ENCODE results near the gene HES3.

HES3 gene

DNA sequence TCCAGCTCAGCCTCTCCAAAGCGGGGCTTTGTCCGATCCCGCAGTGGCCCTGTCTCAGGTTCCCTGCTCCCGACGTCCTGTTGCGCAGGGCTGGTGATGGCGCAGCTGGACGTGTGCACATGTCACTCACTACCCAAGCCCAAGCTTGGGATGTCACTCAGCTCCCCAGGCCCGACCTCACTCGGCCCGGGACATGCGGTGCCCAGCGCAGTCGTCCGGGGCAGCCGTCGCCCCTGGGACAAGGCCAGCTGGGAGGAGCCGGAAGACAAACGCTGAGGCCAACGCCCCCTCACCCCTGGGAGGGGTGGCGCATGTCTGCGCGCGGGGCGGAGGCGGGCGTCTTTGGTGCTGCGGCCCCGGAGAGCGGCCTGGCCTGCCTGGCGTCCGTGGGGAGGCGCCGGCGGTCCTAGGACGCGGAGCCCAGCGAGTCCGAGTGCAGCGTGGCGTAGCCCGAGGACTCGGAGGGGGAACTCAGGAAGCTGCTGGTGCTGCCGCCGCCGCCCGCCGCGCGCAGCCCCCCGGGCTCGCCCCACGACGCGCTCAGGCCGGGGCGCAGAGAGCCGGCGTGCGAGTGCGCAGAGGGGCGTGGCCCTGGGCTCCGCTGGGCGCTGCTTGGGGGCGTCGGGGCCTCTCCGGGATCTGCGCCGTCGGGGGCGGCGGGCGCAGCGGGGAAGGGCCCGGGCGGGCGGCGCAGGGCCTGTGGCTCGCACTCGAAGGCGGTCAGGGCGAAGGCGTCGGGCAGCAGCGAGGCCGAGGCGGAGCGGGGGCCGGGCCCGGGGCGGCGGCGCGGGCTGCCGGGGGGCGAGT lies 5.2 kb downstream of the HES3 start:
- H3K27me3 Mint-ChIP-seq = peaks cover 35% of the 10 kb centered on the region
- peaks cover 16% of the 10 kb centered on the region for H3K4me1 Mint-ChIP-seq (ENCODE audit: low read depth)
- no peak overlapping the region for H3K4me3 Mint-ChIP-seq
- H3K27ac Mint-ChIP-seq = no peak overlapping the region
- no peaks in the 10 kb centered on the region for H3K9me3 Mint-ChIP-seq
- H3K36me3 Mint-ChIP-seq (ENCODE audit: low read depth) = no peaks in the 10 kb centered on the region

DNA sequence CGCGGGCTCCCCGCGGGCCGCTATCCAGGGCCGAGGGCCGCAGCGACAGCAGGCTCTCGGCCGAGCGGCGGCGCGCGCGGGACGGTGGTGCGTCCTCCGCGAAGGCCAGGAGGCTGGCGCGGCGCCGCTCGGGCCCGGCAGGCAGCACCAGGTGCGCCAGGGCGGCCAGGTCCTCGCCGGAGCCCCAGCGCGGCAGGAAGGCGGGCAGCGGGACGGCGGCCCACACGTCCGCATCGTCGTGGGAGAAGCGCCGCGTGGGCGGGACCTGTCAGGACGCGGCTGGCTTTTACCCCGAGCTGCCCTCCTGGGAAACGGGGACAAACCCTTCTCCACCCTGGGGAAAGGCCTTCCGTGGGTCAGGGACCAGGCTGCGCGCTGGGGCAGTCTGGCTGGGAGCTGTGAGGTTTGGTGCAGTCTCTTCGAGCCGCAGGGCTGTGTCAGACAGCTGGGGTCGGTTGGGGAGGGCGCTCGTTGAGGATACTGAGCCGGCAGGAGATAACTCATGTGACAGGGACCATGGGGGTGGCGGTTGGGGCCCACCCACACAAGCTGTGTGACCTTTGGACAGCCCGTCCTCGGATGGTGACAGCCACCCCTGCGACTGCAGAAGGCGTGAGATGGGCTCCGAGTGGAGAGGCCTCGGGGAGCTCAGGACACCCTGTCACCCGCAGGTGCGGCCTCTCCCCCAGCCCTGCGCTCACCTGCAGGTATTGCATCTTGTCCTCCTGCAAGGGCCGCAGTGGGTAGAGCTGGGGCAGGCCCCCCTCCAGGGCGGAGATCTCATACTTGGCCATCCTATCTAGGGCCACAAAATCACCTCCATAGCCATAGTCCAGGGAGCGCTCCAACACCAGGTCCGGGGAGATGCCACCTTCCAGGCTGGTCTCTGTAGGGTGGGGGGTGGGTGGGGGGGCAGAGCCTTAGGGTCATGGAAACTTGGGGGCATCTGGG lies 6.0 kb downstream of the HES3 start:
- H3K36me3 Mint-ChIP-seq (ENCODE audit: low read depth) = no peaks in the 10 kb centered on the region
- peaks cover 16% of the 10 kb centered on the region for H3K4me1 Mint-ChIP-seq (ENCODE audit: low read depth)
- H3K4me3 Mint-ChIP-seq = no peak overlapping the region
- no peaks in the 10 kb centered on the region for H3K9me3 Mint-ChIP-seq
- H3K27ac Mint-ChIP-seq = peak overlapping the region; percentile 40
- H3K27me3 Mint-ChIP-seq = peaks cover 30% of the 10 kb centered on the region

DNA sequence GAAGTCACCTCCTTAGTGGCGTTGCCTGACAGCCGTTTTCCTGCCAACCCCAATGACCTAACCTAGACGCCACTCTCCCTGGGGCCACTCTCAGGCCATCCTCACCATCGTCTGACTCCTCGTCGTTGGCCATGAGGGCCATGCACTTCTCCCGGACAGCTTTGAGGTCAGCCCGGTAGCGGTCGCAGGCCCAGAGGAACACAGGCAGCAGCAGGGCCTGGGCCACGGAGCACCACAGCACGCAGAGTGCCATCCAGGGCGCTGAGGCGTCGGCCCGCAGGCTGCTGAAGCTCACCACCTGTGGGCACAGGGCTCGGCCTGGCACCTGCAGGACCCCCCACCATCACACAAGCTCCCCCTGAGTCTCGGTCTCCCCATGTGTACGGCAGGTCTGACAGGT lies 7.3 kb downstream of the HES3 start:
- Mint-ChIP-seq H3K9me3 (no peaks in the 10 kb centered on the region), H3K4me3 (no peak overlapping the region), H3K27ac (no peak overlapping the region), H3K36me3 (ENCODE audit: low read depth) (no peaks in the 10 kb centered on the region), H3K4me1 (ENCODE audit: low read depth) (peaks cover 12% of the 10 kb centered on the region), H3K27me3 (peaks cover 29% of the 10 kb centered on the region)

DNA sequence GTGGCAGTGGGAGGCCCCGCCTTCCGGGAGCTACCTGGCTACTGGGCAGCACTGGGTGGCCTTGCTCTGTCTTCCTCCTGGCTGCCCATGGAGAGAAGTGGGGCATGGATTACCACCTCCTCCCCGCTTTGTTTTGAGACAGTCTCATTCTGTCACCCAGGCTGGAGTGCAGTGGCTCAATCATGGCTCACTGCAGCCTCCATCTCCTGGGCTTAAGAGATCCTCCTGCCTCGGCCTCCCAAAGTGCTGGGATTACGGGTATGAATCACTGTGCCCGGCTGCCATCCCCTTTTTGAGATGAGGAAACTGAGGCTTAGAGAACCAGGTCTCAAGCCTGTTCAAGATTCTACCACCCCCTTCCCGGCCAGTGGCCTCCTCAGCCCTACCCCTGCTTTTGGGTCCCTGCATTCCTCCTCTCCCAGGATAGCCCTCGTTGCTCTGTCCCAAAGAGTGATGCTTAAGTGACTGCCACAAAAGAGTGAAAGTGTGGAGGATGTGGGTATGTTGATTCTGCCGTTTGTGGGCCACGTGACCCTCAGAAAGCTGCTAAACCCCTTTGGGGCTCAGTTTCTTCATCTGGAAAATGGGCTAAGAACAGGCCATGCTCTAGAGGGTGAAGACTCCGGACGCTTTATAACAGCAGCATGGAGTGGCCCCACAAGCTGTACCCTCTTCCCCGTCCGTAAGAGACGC lies 7.8 kb downstream of the HES3 start:
- Mint-ChIP-seq H3K27me3 (peaks cover 24% of the 10 kb centered on the region), H3K4me1 (ENCODE audit: low read depth) (peaks cover 6% of the 10 kb centered on the region), H3K36me3 (ENCODE audit: low read depth) (no peaks in the 10 kb centered on the region), H3K9me3 (no peaks in the 10 kb centered on the region), H3K27ac (no peak overlapping the region), H3K4me3 (no peak overlapping the region)

DNA sequence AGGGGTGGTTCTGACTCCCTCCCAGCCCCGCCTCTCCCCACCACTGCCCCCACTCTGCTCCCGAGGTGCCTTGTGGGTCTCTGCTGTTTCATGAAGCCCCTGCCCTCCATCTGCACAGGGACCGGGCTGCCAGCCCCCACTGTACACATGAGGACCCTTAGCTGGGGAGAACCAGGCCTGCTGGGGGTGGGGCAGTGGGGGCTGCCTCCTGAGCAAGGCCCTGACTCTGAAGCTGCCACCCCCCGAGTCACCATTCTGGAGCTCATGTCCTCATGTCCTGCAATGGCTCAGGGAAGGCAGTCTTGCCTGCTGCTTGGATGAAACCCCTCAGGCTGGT lies 8.4 kb downstream of the HES3 start:
- Mint-ChIP-seq H3K27ac (no peak overlapping the region), H3K27me3 (peaks cover 19% of the 10 kb centered on the region), H3K36me3 (ENCODE audit: low read depth) (no peaks in the 10 kb centered on the region), H3K4me1 (ENCODE audit: low read depth) (peaks cover 4% of the 10 kb centered on the region), H3K4me3 (no peak overlapping the region), H3K9me3 (no peaks in the 10 kb centered on the region)

DNA sequence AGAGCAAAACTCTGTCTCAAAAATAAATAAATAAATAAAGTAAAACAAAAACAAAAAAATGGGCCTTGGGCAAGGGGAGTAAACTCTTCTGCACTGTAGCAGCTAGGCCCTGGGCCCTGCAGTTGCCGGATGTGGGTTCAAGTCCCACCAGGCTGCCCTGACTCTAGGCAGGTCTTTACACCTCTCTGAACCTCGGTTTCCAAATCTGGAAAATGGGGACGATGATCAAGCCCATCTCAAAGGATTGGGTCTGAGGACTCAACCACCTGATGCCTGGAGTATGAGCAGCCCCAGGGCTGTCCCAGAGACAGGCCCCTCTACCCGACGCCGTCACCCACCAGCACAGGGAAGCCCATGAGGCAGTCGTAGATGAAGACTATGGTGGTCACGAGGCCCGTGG lies 9.4 kb downstream of the HES3 start:
- Mint-ChIP-seq H3K36me3 (ENCODE audit: low read depth) (no peaks in the 10 kb centered on the region), H3K4me1 (ENCODE audit: low read depth) (peaks cover 2% of the 10 kb centered on the region), H3K4me3 (no peak overlapping the region), H3K27me3 (peaks cover 14% of the 10 kb centered on the region), H3K9me3 (no peaks in the 10 kb centered on the region), H3K27ac (no peak overlapping the region)

DNA sequence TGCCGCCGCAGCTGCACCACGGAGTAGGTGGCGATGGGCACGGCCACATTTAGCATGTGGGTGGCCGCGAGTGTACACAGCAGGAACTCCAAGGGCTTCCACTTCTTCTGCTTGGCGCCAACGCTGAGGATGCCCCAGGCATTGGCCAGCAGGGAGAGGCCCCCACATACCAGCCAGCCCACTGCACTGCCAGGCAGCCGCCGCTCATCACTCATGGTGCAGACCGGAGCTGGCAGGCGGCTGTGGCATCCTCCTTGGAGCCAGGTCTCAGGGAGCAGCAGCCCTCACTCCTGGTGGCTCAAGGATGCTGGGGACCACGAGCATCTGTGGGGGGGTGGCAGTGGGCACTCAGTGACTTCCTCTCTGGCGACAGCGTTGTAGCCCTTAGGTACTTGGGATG lies 10.7 kb downstream of the HES3 start:
- peaks cover 7% of the 10 kb centered on the region for H3K4me1 Mint-ChIP-seq (ENCODE audit: low read depth)
- no peak overlapping the region for H3K4me3 Mint-ChIP-seq
- H3K27ac Mint-ChIP-seq = no peak overlapping the region
- peaks cover 19% of the 10 kb centered on the region for H3K27me3 Mint-ChIP-seq
- H3K36me3 Mint-ChIP-seq (ENCODE audit: low read depth) = no peaks in the 10 kb centered on the region
- no peaks in the 10 kb centered on the region for H3K9me3 Mint-ChIP-seq

DNA sequence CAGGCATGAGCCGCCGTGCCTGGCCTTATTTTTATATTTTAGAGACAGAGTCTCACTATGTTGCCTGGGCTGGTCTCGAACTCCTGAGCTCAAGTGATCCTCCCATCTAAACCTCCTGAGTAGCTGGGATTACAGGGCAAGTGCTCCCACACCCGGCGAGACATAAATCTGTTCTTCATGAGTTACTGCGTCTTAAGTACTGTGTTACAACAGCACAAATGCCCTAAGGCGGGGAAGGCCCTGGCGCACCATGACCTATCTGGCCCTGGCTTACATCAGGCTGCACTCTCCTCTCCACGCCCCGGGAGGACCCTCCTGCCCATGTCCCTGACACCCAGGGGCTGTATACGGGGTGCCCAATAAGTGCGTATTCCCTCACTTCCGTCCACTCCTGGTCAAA lies 12.7 kb downstream of the HES3 start:
- no peak overlapping the region for H3K27ac Mint-ChIP-seq
- peaks cover 8% of the 10 kb centered on the region for H3K27me3 Mint-ChIP-seq
- peaks cover 8% of the 10 kb centered on the region for H3K4me1 Mint-ChIP-seq (ENCODE audit: low read depth)

DNA sequence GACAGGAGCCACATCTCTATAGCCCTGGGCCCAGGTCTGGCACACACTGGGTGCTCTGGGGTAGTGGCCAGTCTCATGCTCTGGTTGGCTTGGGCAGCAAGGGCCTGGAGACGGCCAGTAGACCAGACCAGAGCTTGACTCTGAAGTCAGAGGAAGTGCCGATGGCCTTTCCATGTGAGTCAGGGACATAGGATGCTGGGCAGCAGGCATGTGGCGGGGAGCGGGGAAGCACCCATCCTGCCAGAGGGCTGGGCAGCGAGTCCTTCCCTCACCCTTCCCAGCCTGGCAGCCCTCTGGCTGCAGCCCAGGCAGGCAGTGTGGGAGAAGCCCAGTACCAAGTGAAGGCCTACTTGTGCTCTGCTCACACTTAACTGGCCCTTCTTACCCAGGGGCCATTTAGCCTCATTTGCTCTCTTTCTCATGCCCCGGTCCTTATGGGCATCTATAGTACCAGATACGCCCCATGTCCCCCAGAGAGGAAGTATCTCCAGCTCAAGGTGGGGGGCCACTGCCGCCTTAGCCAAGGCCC lies 13.6 kb downstream of the HES3 start:
- Mint-ChIP-seq H3K36me3 (ENCODE audit: low read depth) (no peaks in the 10 kb centered on the region), H3K27me3 (peaks cover 13% of the 10 kb centered on the region), H3K9me3 (no peaks in the 10 kb centered on the region), H3K27ac (no peak overlapping the region), H3K4me1 (ENCODE audit: low read depth) (peaks cover 11% of the 10 kb centered on the region), H3K4me3 (no peak overlapping the region)

More for the DNA sequence above, 12.7 kb downstream of the HES3 start:
- H3K36me3 Mint-ChIP-seq (ENCODE audit: low read depth) = no peaks in the 10 kb centered on the region
- no peak overlapping the region for H3K4me3 Mint-ChIP-seq
- no peaks in the 10 kb centered on the region for H3K9me3 Mint-ChIP-seq

DNA sequence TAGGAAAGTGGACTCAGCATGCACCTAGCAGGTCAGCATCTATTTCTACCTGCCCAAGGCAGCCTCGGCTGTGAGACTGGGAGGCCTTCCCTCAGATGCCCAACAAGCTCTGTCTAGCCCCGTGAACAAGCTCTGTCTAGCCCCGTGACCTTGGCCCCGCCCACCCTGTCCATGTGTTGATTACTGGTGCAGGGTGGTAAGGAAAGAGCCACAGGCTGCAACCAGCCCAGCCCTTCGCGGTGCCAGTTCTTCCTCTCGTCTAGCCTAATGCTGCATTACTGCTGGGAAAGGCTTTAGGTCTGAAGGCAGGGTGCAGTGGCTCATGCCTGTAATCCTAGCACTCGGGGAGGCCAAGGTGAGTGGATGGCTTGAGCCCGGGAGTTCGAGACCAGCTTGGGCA lies 14.7 kb downstream of the HES3 start:
- Mint-ChIP-seq H3K36me3 (ENCODE audit: low read depth) (no peaks in the 10 kb centered on the region), H3K27me3 (peaks cover 13% of the 10 kb centered on the region), H3K9me3 (no peaks in the 10 kb centered on the region), H3K4me3 (no peak overlapping the region), H3K27ac (no peak overlapping the region), H3K4me1 (ENCODE audit: low read depth) (peaks cover 11% of the 10 kb centered on the region)

DNA sequence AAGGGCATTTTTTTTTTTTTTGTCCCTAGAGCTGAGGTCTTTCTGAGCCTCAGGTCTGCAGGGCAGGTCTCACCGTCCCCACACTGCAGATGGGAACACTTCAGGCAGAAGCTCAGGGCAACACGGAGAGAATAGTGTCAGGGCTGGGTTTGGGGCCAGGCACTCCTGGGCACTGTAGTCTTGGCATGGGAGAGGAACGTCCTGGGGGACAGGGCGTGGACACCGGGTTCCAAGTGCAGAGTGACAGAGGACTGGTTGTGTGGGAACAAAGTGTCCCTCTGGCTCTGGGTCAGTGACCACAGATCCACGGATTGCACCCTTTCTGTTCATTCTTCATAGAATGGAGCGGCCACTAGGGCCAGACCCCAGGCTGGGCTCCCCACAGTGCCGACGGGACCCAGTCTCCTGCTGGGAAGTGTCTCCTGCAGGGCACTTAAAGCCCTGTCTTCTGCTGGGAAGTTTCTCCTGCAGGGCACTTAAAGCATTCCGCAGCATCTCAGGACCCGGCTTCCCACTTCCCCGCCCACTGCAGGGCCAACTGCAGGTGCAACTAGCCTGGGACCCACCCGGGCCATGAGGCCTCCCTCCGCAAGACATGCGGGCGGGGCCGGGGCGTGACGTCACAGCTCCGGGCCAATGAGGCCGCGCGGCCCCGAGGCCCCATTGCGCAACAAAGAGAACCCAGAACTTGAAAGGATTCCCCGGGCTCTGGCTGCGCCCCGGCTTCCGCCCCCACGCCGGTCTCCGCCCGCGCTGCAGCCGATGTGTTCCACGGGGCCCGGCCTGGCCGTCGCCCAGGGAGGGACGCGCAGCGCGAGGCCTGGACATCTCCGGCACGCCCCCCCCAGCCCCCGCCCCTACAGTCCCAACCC lies 15.7 kb downstream of the HES3 start:
- Mint-ChIP-seq H3K9me3 (no peaks in the 10 kb centered on the region), H3K36me3 (ENCODE audit: low read depth) (no peaks in the 10 kb centered on the region), H3K27me3 (peaks cover 13% of the 10 kb centered on the region), H3K27ac (no peak overlapping the region), H3K4me1 (ENCODE audit: low read depth) (peaks cover 11% of the 10 kb centered on the region), H3K4me3 (peak overlapping the region; percentile 17)

DNA sequence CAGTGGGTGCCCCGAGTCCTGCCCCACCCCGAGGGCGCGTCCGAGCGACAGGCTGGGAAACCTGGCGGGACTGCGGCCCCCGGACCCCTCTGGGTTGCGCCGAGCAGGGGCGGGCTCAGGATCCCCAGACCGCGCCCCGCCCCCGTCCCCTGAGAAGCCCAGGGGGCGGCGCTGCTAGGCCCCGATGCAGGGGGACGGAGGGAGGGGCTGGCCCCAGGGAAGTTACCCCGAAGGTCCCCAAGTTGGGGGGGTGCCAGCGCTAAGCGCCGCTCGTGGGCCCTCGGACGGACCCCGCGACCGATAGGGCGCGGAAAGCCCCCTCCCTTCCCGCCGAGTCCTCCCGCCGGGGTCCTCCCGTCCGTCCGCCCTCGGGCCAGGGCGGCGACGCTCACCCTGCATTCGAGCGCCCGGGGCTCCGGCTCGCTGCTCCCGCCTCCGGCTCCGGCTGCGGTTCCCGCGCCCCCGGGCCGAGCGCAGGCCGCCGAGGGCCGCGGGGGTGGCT lies 16.5 kb downstream of the HES3 start:
- H3K27me3 Mint-ChIP-seq = peaks cover 13% of the 10 kb centered on the region
- no peak overlapping the region for H3K4me3 Mint-ChIP-seq
- H3K36me3 Mint-ChIP-seq (ENCODE audit: low read depth) = no peaks in the 10 kb centered on the region
- no peaks in the 10 kb centered on the region for H3K9me3 Mint-ChIP-seq
- H3K27ac Mint-ChIP-seq = no peak overlapping the region
- peaks cover 11% of the 10 kb centered on the region for H3K4me1 Mint-ChIP-seq (ENCODE audit: low read depth)

DNA sequence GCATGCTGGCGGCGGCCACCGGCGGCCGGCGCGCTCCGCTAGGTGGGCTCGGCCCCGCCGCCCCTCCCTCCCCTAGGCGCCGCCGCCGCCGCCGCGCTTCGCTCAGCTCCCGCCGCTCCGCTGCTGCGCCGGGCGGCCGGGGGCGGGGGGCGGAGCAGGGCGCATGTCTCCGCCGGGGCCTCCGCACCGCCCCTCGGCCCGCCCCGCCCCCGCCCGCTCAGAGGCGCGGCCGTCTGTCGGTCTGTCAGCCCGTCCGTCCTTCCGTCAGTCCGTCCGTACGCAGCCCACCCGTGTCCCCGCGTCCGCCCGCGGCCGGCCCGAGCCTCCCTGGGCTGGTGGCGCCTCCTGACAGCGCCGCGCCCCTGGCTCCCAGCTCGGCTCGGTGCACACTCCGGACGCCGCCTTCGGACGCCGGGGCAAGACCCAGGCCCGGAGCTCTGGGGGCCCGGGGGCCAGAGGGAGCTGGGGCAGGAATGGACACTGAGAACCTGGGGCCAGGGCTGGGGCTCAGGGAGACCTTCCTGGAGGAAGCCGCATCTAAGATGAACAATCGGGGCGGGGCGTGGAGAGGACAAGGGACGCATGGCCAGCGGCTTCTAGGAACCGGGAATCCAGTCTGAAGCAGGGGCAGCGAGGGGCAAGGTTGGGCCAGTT lies 17.1 kb downstream of the HES3 start, which contains the start of gene GPR153:
Gene GPR153, minus strand, starts transcription at position 138 of the 654 bp plus-strand sequence. CDS start 6,193 bp downstream, outside the sequence.
- H3K9me3 Mint-ChIP-seq = no peaks in the 10 kb centered on the region
- no peaks in the 10 kb centered on the region for H3K36me3 Mint-ChIP-seq (ENCODE audit: low read depth)
- peak within 1 kb of the TSS; percentile 35 for H3K4me3 Mint-ChIP-seq
- no peak within 1 kb of the TSS for H3K27ac Mint-ChIP-seq
- H3K4me1 Mint-ChIP-seq (ENCODE audit: low read depth) = peaks cover 11% of the 10 kb centered on the region
- H3K27me3 Mint-ChIP-seq = peaks cover 13% of the 10 kb centered on the region
